ENCODE results near the gene ANKRD6.

Gene ANKRD6

DNA sequence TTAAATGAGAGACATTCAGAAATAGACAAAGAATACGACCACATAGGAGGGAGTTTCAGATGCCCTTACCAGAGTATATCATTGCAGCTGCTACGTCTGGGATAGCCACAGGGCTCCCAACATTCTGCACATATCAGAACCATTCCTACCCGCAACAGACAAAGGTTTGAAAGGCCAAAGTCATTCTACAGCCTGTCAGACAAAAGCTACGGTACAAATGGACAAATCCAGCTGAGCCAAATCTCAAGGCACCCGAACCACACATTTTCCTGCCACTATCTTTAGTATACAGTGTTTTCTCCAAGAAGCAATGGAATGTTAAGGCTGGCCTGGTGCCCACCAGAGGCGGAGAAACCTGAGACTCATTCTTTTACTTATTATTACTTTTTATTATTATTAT, 236.1 kb downstream of the ANKRD6 start:
- TF ChIP-seq, protein P1, sequence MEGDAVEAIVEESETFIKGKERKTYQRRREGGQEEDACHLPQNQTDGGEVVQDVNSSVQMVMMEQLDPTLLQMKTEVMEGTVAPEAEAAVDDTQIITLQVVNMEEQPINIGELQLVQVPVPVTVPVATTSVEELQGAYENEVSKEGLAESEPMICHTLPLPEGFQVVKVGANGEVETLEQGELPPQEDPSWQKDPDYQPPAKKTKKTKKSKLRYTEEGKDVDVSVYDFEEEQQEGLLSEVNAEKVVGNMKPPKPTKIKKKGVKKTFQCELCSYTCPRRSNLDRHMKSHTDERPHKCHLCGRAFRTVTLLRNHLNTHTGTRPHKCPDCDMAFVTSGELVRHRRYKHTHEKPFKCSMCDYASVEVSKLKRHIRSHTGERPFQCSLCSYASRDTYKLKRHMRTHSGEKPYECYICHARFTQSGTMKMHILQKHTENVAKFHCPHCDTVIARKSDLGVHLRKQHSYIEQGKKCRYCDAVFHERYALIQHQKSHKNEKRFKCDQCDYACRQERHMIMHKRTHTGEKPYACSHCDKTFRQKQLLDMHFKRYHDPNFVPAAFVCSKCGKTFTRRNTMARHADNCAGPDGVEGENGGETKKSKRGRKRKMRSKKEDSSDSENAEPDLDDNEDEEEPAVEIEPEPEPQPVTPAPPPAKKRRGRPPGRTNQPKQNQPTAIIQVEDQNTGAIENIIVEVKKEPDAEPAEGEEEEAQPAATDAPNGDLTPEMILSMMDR (conservative IDR thresholded peaks at IDR 0.05): no peak
- H3K27ac ChIP-seq: peak overlapping the region; percentile 41; the same call in 1 of the 2 replicates

DNA sequence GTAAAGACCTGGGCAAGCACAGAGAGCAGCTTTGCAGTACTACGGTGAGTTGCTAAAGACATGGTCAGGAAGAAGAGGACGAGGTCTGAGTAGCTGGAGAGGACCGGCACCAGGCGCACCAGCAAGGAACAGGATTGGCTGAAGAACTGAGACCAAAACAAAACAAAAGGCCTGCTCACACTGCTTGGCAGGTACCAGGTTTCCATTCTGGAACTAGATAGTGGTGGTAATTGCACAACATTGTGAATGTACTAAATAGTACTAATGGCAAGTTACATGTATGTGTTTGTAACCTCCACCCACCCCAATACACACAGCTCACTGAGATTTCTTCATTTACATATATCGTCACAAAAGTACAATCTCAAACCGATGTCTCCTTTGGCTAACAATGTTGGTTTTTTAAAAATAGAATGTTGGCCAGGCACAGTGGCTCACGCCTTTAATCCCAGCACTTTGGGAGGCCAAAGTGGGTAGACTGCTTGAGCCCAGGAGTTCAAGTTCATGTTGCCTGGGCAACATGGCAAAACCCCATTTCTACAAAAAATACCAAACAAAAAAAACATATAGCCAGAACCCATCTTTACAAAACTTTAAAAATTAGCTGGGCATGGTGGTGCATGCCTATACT, 238.1 kb downstream of the ANKRD6 start:
- H3K27ac ChIP-seq: no peak overlapping the region

DNA sequence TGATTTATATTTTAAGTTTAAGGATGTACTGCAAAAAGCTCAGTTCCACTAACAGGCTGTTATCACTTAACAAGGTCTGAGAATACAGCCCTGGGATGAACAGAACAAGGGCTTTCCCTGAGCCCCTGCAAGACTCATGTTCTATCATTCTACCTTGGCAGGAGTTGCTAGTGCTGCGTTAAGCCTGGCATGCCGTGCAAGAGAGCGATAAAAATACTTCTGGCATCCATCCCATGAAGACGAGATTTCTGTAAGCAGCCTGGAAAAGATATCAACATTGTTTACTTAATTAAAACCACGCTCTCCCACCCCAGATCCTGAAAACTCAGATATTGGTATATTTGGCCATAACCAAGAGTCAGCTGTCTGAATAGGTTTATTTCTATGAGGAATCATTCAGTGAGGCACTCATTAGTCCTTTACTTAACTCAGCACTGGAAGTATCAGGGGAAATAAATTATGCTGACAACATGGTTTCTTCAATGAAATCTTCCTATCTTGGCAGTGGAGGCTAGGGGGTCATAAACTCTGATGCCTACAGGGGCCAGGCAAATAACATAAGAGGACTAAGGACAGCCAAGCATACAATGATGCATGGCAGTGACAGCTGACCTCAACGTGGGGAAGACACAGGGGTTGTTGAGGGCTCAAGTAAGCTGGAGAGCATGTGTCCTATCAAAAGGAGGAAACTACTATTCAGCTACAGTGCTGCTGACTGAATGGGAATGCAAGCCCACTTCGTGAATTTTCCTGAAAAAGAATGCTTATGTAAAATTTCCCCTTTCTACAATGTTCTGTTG, 243.2 kb downstream of the ANKRD6 start:
- TF ChIP-seq, protein P1 (conservative IDR thresholded peaks at IDR 0.05): no peak
- H3K27ac ChIP-seq: no peak overlapping the region

More for the DNA sequence above, 238.1 kb downstream of the ANKRD6 start:
- TF ChIP-seq, protein P1 (conservative IDR thresholded peaks at IDR 0.05): no peak

DNA sequence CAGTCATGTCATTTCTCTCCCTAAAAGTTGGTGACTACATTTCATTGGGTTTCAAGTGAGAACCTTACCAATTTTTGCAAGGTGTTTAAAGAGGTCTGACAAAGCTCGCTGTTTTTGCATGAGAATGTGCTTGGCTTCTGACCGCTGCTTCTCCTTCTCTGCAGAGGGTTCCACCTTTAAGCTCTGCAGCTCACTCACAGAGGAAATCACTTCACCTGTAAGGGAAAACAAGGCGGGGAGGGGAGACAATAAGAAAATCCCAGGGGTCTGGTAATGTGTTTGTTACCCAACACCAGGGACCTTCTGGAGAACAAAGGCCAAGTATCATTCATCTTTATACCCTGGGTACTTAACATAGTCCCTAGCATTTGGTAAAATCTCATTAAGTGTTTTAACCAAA, 245.6 kb downstream of the ANKRD6 start:
- TF ChIP-seq, protein P1 (conservative IDR thresholded peaks at IDR 0.05): no peak
- no peak overlapping the region for H3K27ac ChIP-seq

DNA sequence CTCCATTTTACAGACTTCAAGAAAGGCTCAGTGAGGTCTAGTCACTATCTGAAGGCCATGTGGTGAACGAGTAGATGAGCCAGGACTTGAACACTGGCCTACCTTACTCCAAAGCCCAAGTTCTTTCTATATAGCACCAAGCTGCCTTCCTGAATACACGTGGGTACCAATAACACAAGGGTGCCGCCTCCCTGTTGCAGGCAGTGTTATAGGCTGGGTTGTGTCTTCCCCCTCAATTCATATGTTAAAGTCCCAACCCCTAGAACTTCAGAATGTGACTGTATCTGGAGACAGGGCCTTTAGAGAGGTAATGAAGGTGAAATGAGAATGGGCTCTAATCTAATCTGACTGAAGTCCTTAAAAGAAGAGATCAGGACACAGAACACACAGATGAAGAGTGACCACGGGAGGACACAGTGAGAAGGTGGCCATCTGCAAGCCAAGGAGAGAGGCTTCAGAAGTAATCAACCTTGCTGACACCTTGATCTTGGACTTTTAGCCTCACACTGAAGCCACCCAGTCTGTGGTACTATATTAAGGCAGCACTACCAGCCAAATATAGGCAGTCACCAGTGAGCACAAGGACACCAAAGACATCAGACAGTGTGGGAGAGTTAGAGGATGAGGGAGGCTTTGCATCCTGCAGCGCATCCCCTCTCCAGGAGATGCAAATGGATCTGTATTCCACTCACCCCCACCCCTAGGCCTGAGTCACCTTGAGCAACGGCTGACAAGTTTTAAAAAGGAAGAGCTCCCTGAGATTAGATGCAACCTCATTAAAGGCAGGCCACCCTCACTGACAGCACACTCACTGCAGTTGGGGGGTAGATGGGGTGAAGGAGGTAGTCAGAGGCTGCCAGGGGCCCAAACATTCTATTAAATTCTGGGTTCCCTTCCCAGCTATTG, 246.5 kb downstream of the ANKRD6 start:
- TF ChIP-seq, protein P1 (conservative IDR thresholded peaks at IDR 0.05): no peak
- no peak overlapping the region for H3K27ac ChIP-seq

DNA sequence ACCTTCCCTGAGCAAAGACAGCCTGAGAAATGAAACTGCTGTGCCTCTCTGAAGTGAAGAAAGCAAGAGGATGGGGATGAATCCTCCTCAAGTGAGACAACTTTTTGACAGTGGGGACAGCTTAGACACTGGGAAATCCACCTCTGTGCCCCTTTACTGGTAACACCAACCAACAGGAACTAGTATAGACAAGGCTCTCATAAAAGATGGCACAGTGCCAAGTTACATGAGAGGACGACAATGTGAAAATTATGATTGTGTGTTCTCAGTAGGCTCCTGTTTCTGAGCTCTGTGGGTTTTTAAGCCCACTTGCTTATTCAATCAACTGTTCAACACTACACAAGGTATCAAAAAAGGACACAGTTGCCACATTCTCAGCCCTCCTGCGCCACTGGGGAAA, 247.2 kb downstream of the ANKRD6 start:
- no peak overlapping the region for H3K27ac ChIP-seq
- TF ChIP-seq, protein P1 (conservative IDR thresholded peaks at IDR 0.05): no peak

DNA sequence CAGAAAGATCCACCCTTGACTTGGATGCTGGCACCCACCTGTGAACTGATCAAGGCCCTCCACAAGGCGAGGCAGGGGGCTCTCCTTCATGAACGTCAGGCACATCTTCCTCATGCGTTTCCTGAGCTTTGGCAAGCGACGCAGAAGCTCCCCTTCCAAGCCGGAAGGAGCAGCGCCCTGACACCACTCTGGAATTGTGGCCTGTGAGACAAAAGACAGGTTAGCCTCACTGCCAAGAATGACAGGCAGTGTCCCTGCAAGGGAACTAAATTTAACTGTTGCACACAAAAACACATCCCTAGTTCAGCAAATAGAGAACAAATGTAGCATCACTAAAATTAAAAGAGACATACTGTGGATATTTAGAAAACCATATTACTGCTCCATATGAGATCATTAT, 247.6 kb downstream of the ANKRD6 start:
- TF ChIP-seq, protein P1 (conservative IDR thresholded peaks at IDR 0.05): no peak
- H3K27ac ChIP-seq: no peak overlapping the region
